ENCODE results near the gene ROR1.

ROR1 gene

GRCh38 chr1:63861052-63861691 lies 87.4 kb downstream of the ROR1 start:
- no peak overlapping the region for H3K4me3 Mint-ChIP-seq

GRCh38 chr1:63863145-63863544 lies 89.3 kb downstream of the ROR1 start:
- H3K4me3 Mint-ChIP-seq, result no peak overlapping the region
- H3K36me3 Mint-ChIP-seq (ENCODE audit: low read depth), result no peaks in the 10 kb centered on the region
- no peaks in the 10 kb centered on the region for H3K9me3 Mint-ChIP-seq
- H3K27ac Mint-ChIP-seq, result no peak overlapping the region
- H3K4me1 Mint-ChIP-seq (ENCODE audit: low read depth), result no peaks in the 10 kb centered on the region
- no peaks in the 10 kb centered on the region for H3K27me3 Mint-ChIP-seq

More at GRCh38 chr1:63861052-63861691, 87.4 kb downstream of the ROR1 start:
- Mint-ChIP-seq H3K36me3 (ENCODE audit: low read depth) (no peaks in the 10 kb centered on the region), H3K4me1 (ENCODE audit: low read depth) (no peaks in the 10 kb centered on the region), H3K27me3 (no peaks in the 10 kb centered on the region), H3K27ac (no peak overlapping the region), H3K9me3 (peaks cover 8% of the 10 kb centered on the region)

- Mint-ChIP-seq H3K4me1 (ENCODE audit: low read depth) (no peaks in the 10 kb centered on the region), H3K4me3 (no peak overlapping the region), H3K36me3 (ENCODE audit: low read depth) (no peaks in the 10 kb centered on the region), H3K27ac (no peak overlapping the region), H3K9me3 (no peaks in the 10 kb centered on the region), H3K27me3 (no peaks in the 10 kb centered on the region)
Measured at GRCh38 chr1:63864224-63864641, 90.4 kb downstream of the ROR1 start.

GRCh38 chr1:63865561-63865960 lies 91.7 kb downstream of the ROR1 start:
- Mint-ChIP-seq H3K27ac (no peak overlapping the region), H3K9me3 (no peaks in the 10 kb centered on the region), H3K27me3 (no peaks in the 10 kb centered on the region)

GRCh38 chr1:63866084-63866483 lies 92.3 kb downstream of the ROR1 start:
- Mint-ChIP-seq H3K36me3 (ENCODE audit: low read depth) (no peaks in the 10 kb centered on the region), H3K4me3 (no peak overlapping the region), H3K27me3 (no peaks in the 10 kb centered on the region), H3K9me3 (no peaks in the 10 kb centered on the region), H3K27ac (no peak overlapping the region), H3K4me1 (ENCODE audit: low read depth) (no peaks in the 10 kb centered on the region)

More at GRCh38 chr1:63865561-63865960, 91.7 kb downstream of the ROR1 start:
- Mint-ChIP-seq H3K4me1 (ENCODE audit: low read depth) (no peaks in the 10 kb centered on the region), H3K36me3 (ENCODE audit: low read depth) (no peaks in the 10 kb centered on the region), H3K4me3 (no peak overlapping the region)

GRCh38 chr1:63867429-63868176 lies 93.8 kb downstream of the ROR1 start:
- no peak overlapping the region for H3K4me3 Mint-ChIP-seq
- H3K27me3 Mint-ChIP-seq, result no peaks in the 10 kb centered on the region
- no peak overlapping the region for H3K27ac Mint-ChIP-seq
- no peaks in the 10 kb centered on the region for H3K4me1 Mint-ChIP-seq (ENCODE audit: low read depth)
- H3K9me3 Mint-ChIP-seq, result no peaks in the 10 kb centered on the region
- H3K36me3 Mint-ChIP-seq (ENCODE audit: low read depth), result no peaks in the 10 kb centered on the region

GRCh38 chr1:63868268-63868781 lies 94.5 kb downstream of the ROR1 start:
- no peaks in the 10 kb centered on the region for H3K27me3 Mint-ChIP-seq

GRCh38 chr1:63870152-63870551 lies 96.3 kb downstream of the ROR1 start:
- H3K27me3 Mint-ChIP-seq, result no peaks in the 10 kb centered on the region
- no peak overlapping the region for H3K4me3 Mint-ChIP-seq
- H3K36me3 Mint-ChIP-seq (ENCODE audit: low read depth), result no peaks in the 10 kb centered on the region
- H3K9me3 Mint-ChIP-seq, result no peaks in the 10 kb centered on the region
- no peaks in the 10 kb centered on the region for H3K4me1 Mint-ChIP-seq (ENCODE audit: low read depth)
- no peak overlapping the region for H3K27ac Mint-ChIP-seq

More at GRCh38 chr1:63868268-63868781, 94.5 kb downstream of the ROR1 start:
- H3K4me1 Mint-ChIP-seq (ENCODE audit: low read depth), result no peaks in the 10 kb centered on the region
- H3K4me3 Mint-ChIP-seq, result no peak overlapping the region
- H3K27ac Mint-ChIP-seq, result no peak overlapping the region
- H3K36me3 Mint-ChIP-seq (ENCODE audit: low read depth), result no peaks in the 10 kb centered on the region
- H3K9me3 Mint-ChIP-seq, result no peaks in the 10 kb centered on the region

- no peak overlapping the region for H3K27ac Mint-ChIP-seq
Measured at GRCh38 chr1:63871463-63871862, 97.6 kb downstream of the ROR1 start.

GRCh38 chr1:63873751-63874150 lies 99.9 kb downstream of the ROR1 start:
- Mint-ChIP-seq H3K36me3 (ENCODE audit: low read depth) (no peaks in the 10 kb centered on the region), H3K4me1 (ENCODE audit: low read depth) (no peaks in the 10 kb centered on the region), H3K27ac (no peak overlapping the region), H3K4me3 (no peak overlapping the region), H3K9me3 (no peaks in the 10 kb centered on the region), H3K27me3 (no peaks in the 10 kb centered on the region)

More at GRCh38 chr1:63871463-63871862, 97.6 kb downstream of the ROR1 start:
- Mint-ChIP-seq H3K9me3 (no peaks in the 10 kb centered on the region), H3K4me3 (no peak overlapping the region), H3K36me3 (ENCODE audit: low read depth) (no peaks in the 10 kb centered on the region), H3K4me1 (ENCODE audit: low read depth) (no peaks in the 10 kb centered on the region), H3K27me3 (no peaks in the 10 kb centered on the region)

- Mint-ChIP-seq H3K36me3 (ENCODE audit: low read depth) (no peaks in the 10 kb centered on the region), H3K4me3 (no peak overlapping the region), H3K27ac (no peak overlapping the region), H3K4me1 (ENCODE audit: low read depth) (no peaks in the 10 kb centered on the region), H3K27me3 (no peaks in the 10 kb centered on the region), H3K9me3 (no peaks in the 10 kb centered on the region)
Measured at GRCh38 chr1:63874278-63874880, 100.6 kb downstream of the ROR1 start.

- H3K4me1 Mint-ChIP-seq (ENCODE audit: low read depth), result no peaks in the 10 kb centered on the region
- H3K27ac Mint-ChIP-seq, result no peak overlapping the region
- no peaks in the 10 kb centered on the region for H3K9me3 Mint-ChIP-seq
- no peaks in the 10 kb centered on the region for H3K27me3 Mint-ChIP-seq
- no peak overlapping the region for H3K4me3 Mint-ChIP-seq
- H3K36me3 Mint-ChIP-seq (ENCODE audit: low read depth), result no peaks in the 10 kb centered on the region
Measured at GRCh38 chr1:63875636-63876035, 101.8 kb downstream of the ROR1 start.

- H3K27me3 Mint-ChIP-seq, result no peaks in the 10 kb centered on the region
- H3K4me3 Mint-ChIP-seq, result no peak overlapping the region
- H3K36me3 Mint-ChIP-seq (ENCODE audit: low read depth), result no peaks in the 10 kb centered on the region
- H3K4me1 Mint-ChIP-seq (ENCODE audit: low read depth), result no peaks in the 10 kb centered on the region
- no peak overlapping the region for H3K27ac Mint-ChIP-seq
- no peaks in the 10 kb centered on the region for H3K9me3 Mint-ChIP-seq
Measured at GRCh38 chr1:63877021-63877767, 103.4 kb downstream of the ROR1 start.

GRCh38 chr1:63877816-63878215 lies 104.0 kb downstream of the ROR1 start:
- Mint-ChIP-seq H3K4me3 (no peak overlapping the region), H3K27ac (no peak overlapping the region), H3K27me3 (no peaks in the 10 kb centered on the region), H3K36me3 (ENCODE audit: low read depth) (no peaks in the 10 kb centered on the region), H3K9me3 (no peaks in the 10 kb centered on the region), H3K4me1 (ENCODE audit: low read depth) (no peaks in the 10 kb centered on the region)

GRCh38 chr1:63878932-63879331 lies 105.1 kb downstream of the ROR1 start:
- H3K36me3 Mint-ChIP-seq (ENCODE audit: low read depth), result no peaks in the 10 kb centered on the region
- no peaks in the 10 kb centered on the region for H3K9me3 Mint-ChIP-seq
- no peaks in the 10 kb centered on the region for H3K4me1 Mint-ChIP-seq (ENCODE audit: low read depth)
- H3K4me3 Mint-ChIP-seq, result no peak overlapping the region
- H3K27me3 Mint-ChIP-seq, result no peaks in the 10 kb centered on the region
- no peak overlapping the region for H3K27ac Mint-ChIP-seq
